H1 (cell line): ENCODE results near the gene THRB. TPM values are rescaled to one million over a fixed set of nuclear protein-coding genes. Genes with fewer than 3 reads are reported as not detected.

Experiments
- CTCF ChIA-PET: fragments of 300-600 bp; sonication (Branson Sonifier 250); formaldehyde crosslinking; loops from one replicate; lab custom pipeline; 2021; ENCODE audit not compliant: partially characterized antibody; lab: Charles Lee
- POLR2A ChIA-PET: fragments of 300-600 bp; sonication (Branson Sonifier 250); formaldehyde crosslinking; loops from one replicate; lab custom pipeline; 2021; ENCODE audit warnings: inconsistent platforms; ENCODE audit not compliant: partially characterized antibody; lab: Charles Lee
- DNase-seq, 2 experiments: peaks; one replicate each; pipeline versions ENCODE4 v3.0.0 to v3.0.0-alpha.2; 2010 to 2022; ENCODE audit warnings: low spot score in 2 of 2, low read depth in 1 of 2, mixed read lengths in 1 of 2
- FAIRE-seq: peaks from 2 replicates; lab custom pipeline; 2011; peaks lifted over from hg19 to GRCh38; lab: Jason Lieb, UNC
- H2AFZ ChIP-seq: 2 replicates; pipeline ENCODE4 v1.8.1; 2012; ENCODE audit warnings: low read length, inconsistent platforms
- H2AK5ac ChIP-seq: 2 replicates; pipeline ENCODE4 v1.6.1; 2013; ENCODE audit warnings: low read depth, low read length
- H2BK120ac ChIP-seq: replicated peaks from 2 replicates; pipeline ENCODE3; 2013; ENCODE audit warnings: low read depth, low read length, inconsistent platforms
- H2BK12ac ChIP-seq: 2 replicates; pipeline ENCODE4 v1.6.1; 2013; ENCODE audit warnings: low read depth, low read length
- H2BK15ac ChIP-seq: 2 replicates; pipeline ENCODE4 v1.6.1; 2013; ENCODE audit warnings: low read length
- H2BK20ac ChIP-seq: 2 replicates; pipeline ENCODE4 v1.6.1; 2013; ENCODE audit warnings: low read length
- H2BK5ac ChIP-seq: 2 replicates; pipeline ENCODE4 v1.6.1; 2013; ENCODE audit warnings: low read depth, low read length
- H3K14ac ChIP-seq: 2 replicates; pipeline ENCODE4 v1.6.1; 2013; ENCODE audit warnings: inconsistent platforms; ENCODE audit not compliant: insufficient read length
- H3K18ac ChIP-seq: 2 replicates; pipeline ENCODE4 v1.6.1; 2013; ENCODE audit warnings: low read length; ENCODE audit errors: extremely low read depth
- H3K23ac ChIP-seq: 2 replicates; pipeline ENCODE4 v1.6.1; 2013; ENCODE audit warnings: inconsistent platforms; ENCODE audit not compliant: insufficient read length
- H3K23me2 ChIP-seq: 2 replicates; pipeline ENCODE4 v1.6.1; 2013; ENCODE audit warnings: low read depth, low read length
- H3K27ac ChIP-seq: 2 replicates; pipeline ENCODE4 v1.6.1; 2011; ENCODE audit warnings: low read depth, low read length, inconsistent platforms
- H3K27me3 ChIP-seq, 4 experiments: replicated peaks in 1 of 4; 1 replicate in 1 of 4; 2 replicates in 3 of 4; pipeline versions ENCODE4 v1.6.1 to v1.8.1; 2011 to 2013; ENCODE audit warnings: low read length in 3 of 4, mild to moderate bottlenecking in 3 of 4, inconsistent platforms in 2 of 4, mixed read lengths in 2 of 4, moderate library complexity in 1 of 4; ENCODE audit not compliant: control insufficient read depth in 3 of 4, insufficient read depth in 3 of 4; ENCODE audit errors: extremely low read depth in 1 of 4
- H3K36me3 ChIP-seq, 4 experiments: 2 replicates each; pipeline versions ENCODE4 v1.6.1 to v1.8.1; 2011 to 2013; ENCODE audit warnings: mild to moderate bottlenecking in 4 of 4, low read length in 3 of 4, moderate library complexity in 2 of 4, control low read depth in 1 of 4, inconsistent platforms in 1 of 4; ENCODE audit not compliant: insufficient read depth in 4 of 4, control insufficient read depth in 2 of 4
- H3K4ac ChIP-seq: replicated peaks from 2 replicates; pipeline ENCODE3; 2013; ENCODE audit warnings: low read length, low read depth, mixed read lengths, inconsistent platforms; ENCODE audit not compliant: insufficient read length
- H3K4me1 ChIP-seq, 4 experiments: replicated peaks in 1 of 4; 1 replicate in 1 of 4; 2 replicates in 3 of 4; pipeline versions ENCODE4 v1.6.1 to v1.8.1; 2011 to 2013; ENCODE audit warnings: low read length in 3 of 4, inconsistent platforms in 2 of 4, mixed read lengths in 1 of 4; ENCODE audit not compliant: insufficient read depth in 4 of 4, control insufficient read depth in 3 of 4
- H3K4me2 ChIP-seq, 2 experiments: 2 replicates each; pipeline versions ENCODE4 v1.6.1 to v1.8.1; 2011 to 2013; ENCODE audit warnings: low read depth in 2 of 2, low read length in 2 of 2, control low read depth in 1 of 2, inconsistent platforms in 1 of 2, mild to moderate bottlenecking in 1 of 2; ENCODE audit not compliant: insufficient read depth in 1 of 2
- H3K4me3 ChIP-seq, 4 experiments: fragments of 200-600, 300-600 bp in 1 of 4; sonication (generic), shearing (Covaris generic), sonication (Bioruptor Twin) in 1 of 4; 2 replicates each; pipeline versions ENCODE4 v1.5.1 to v1.8.1; 2011 to 2016; ENCODE audit warnings: low read length in 4 of 4, low read depth in 3 of 4, control low read depth in 2 of 4, inconsistent platforms in 2 of 4, mild to moderate bottlenecking in 2 of 4, mixed read lengths in 1 of 4, moderate library complexity in 1 of 4; ENCODE audit not compliant: insufficient read depth in 2 of 4; ENCODE audit errors: extremely low read depth in 1 of 4
- H3K56ac ChIP-seq: replicated peaks from 2 replicates; pipeline ENCODE3; 2013; ENCODE audit warnings: low read depth, mild to moderate bottlenecking, mixed read lengths, low read length, inconsistent platforms; ENCODE audit not compliant: insufficient read length
- H3K79me1 ChIP-seq: 2 replicates; pipeline ENCODE4 v1.6.1; 2013; ENCODE audit warnings: low read depth, low read length, control low read depth
- H3K79me2 ChIP-seq, 2 experiments: 2 replicates each; pipeline versions ENCODE4 v1.6.1 to v1.8.1; 2012 to 2013; ENCODE audit warnings: low read length in 2 of 2, mild to moderate bottlenecking in 2 of 2, inconsistent platforms in 1 of 2; ENCODE audit not compliant: insufficient read depth in 2 of 2, control insufficient read depth in 1 of 2
- H3K9ac ChIP-seq, 4 experiments: replicated peaks in 1 of 4; 1 replicate in 1 of 4; 2 replicates in 3 of 4; pipeline versions ENCODE4 v1.6.1 to v1.8.1; 2011 to 2013; ENCODE audit warnings: low read depth in 3 of 4, low read length in 3 of 4, control low read depth in 2 of 4, mild to moderate bottlenecking in 2 of 4, moderate library complexity in 2 of 4, inconsistent platforms in 1 of 4; ENCODE audit errors: extremely low read depth in 1 of 4
- H3K9me3 ChIP-seq, 2 experiments: 2 replicates each; pipeline versions ENCODE4 v1.6.1 to v1.8.1; 2012 to 2013; ENCODE audit warnings: mild to moderate bottlenecking in 2 of 2, moderate library complexity in 2 of 2, control low read depth in 1 of 2, inconsistent platforms in 1 of 2, low read depth in 1 of 2, low read length in 1 of 2, mixed read lengths in 1 of 2; ENCODE audit not compliant: insufficient read depth in 2 of 2
- H4K20me1 ChIP-seq, 2 experiments: replicated peaks in 1 of 2; 2 replicates each; pipeline versions ENCODE3 to v1.8.1; 2011 to 2013; ENCODE audit warnings: inconsistent platforms in 2 of 2, low read length in 2 of 2, mild to moderate bottlenecking in 1 of 2; ENCODE audit not compliant: insufficient read depth in 2 of 2, control insufficient read depth in 1 of 2
- H4K5ac ChIP-seq: 2 replicates; pipeline ENCODE4 v1.6.1; 2013; ENCODE audit warnings: low read length, low read depth, mixed read lengths, inconsistent platforms; ENCODE audit not compliant: insufficient read length
- H4K8ac ChIP-seq: 2 replicates; pipeline ENCODE4 v1.8.0; 2013; ENCODE audit warnings: mild to moderate bottlenecking, moderate library complexity, low read length, inconsistent platforms; ENCODE audit not compliant: insufficient read depth; ENCODE audit errors: extremely low read depth
- H4K91ac ChIP-seq: replicated peaks from 2 replicates; pipeline ENCODE3; 2013; ENCODE audit warnings: low read length, mixed read lengths, inconsistent platforms; ENCODE audit not compliant: insufficient read length
- ATF3 ChIP-seq: IDR thresholded peaks from 2 replicates; pipeline ENCODE4 v1.6.1; 2011; ENCODE audit warnings: low read depth, mild to moderate bottlenecking, low read length; ENCODE audit not compliant: insufficient read depth
- CEBPB ChIP-seq: IDR thresholded peaks from 2 replicates; pipeline ENCODE4 v1.6.1; 2012; ENCODE audit warnings: low read depth, low read length
- CHD2 ChIP-seq: IDR thresholded peaks from 2 replicates; pipeline ENCODE4 v1.6.1; 2012; ENCODE audit warnings: low read length, improper control_type of control experiment
- CREB1 ChIP-seq: IDR thresholded peaks from 2 replicates; pipeline ENCODE4 v1.6.1; 2012; ENCODE audit warnings: inconsistent platforms
- EZH2 ChIP-seq: fragments of 200-600 bp; sonication (generic); IDR thresholded peaks from 2 replicates; pipeline ENCODE4 v1.7.1; 2012; ENCODE audit warnings: low read depth, mild to moderate bottlenecking, moderate library complexity, low read length, inconsistent platforms; ENCODE audit not compliant: severe bottlenecking
- JUN ChIP-seq: IDR thresholded peaks from 2 replicates; pipeline ENCODE4 v1.6.1; 2011; ENCODE audit warnings: low read depth, mild to moderate bottlenecking, improper control_type of control experiment, low read length
- POLR2A ChIP-seq, 2 experiments: IDR thresholded peaks; 1 replicate in 1 of 2; 2 replicates in 1 of 2; pipeline ENCODE4 v1.6.1; 2011; ENCODE audit warnings: low read depth in 2 of 2, low read length in 2 of 2, mild to moderate bottlenecking in 2 of 2; ENCODE audit errors: control extremely low read depth in 1 of 2
- RFX5 ChIP-seq: IDR thresholded peaks from 2 replicates; pipeline ENCODE4 v1.6.1; 2011; ENCODE audit warnings: low read depth, low read length, improper control_type of control experiment, borderline replicate concordance
- RXRA ChIP-seq: IDR thresholded peaks from 2 replicates; pipeline ENCODE4 v1.6.1; 2011; ENCODE audit warnings: low read depth, mild to moderate bottlenecking, low read length, moderate library complexity; ENCODE audit not compliant: insufficient read depth
- SAP30 ChIP-seq: fragments of 300-600 bp; sonication (generic); IDR thresholded peaks from 2 replicates; pipeline ENCODE4 v1.7.1; 2012; ENCODE audit warnings: low read length, moderate library complexity, mild to moderate bottlenecking, inconsistent platforms; ENCODE audit not compliant: insufficient read depth, insufficient replicate concordance
- SIRT6 ChIP-seq: IDR thresholded peaks from one replicate; pipeline ENCODE4 v1.7.1; 2012; ENCODE audit warnings: low read length, inconsistent platforms
- SP1 ChIP-seq: IDR thresholded peaks from 2 replicates; pipeline ENCODE4 v1.6.1; 2011; ENCODE audit warnings: low read depth, low read length
- SP2 ChIP-seq: IDR thresholded peaks from 2 replicates; pipeline ENCODE4 v1.6.1; 2012; ENCODE audit warnings: mild to moderate bottlenecking, low read length, inconsistent platforms
- SP4 ChIP-seq: IDR thresholded peaks from 2 replicates; pipeline ENCODE4 v1.6.1; 2012; ENCODE audit warnings: low read length, inconsistent platforms
- TCF12 ChIP-seq: IDR thresholded peaks from 2 replicates; pipeline ENCODE4 v1.6.1; 2011; ENCODE audit warnings: low read depth, mild to moderate bottlenecking, low read length
- YY1 ChIP-seq: IDR thresholded peaks from 2 replicates; pipeline ENCODE4 v1.6.1; 2011; ENCODE audit warnings: low read depth, mild to moderate bottlenecking, low read length
- WGBS, 2 experiments: shearing (Covaris generic) in 1 of 2; methylation state at CpG; one replicate each; pipeline versions ENCODE4 v1.1.6 to v1.1.7; 2013 to 2015; ENCODE audit warnings: low lambda C conversion rate in 2 of 2, mixed read lengths in 2 of 2, inconsistent platforms in 1 of 2, low coverage in 1 of 2, missing lambda C conversion rate in 1 of 2; ENCODE audit not compliant: insufficient replicate concordance in 2 of 2, insufficient coverage in 1 of 2, insufficient read length in 1 of 2; ENCODE audit errors: extremely low coverage in 1 of 2, missing lambda C conversion rate in 1 of 2; 5-methylcytosine and 5-hydroxymethylcytosine counted together
- polyA plus RNA-seq, 7 experiments: library from polyadenylated mRNA; depleted of rRNA in 3 of 7; stranded (reverse) in 5 of 7; unstranded in 2 of 7; fragments of >200 nt in 5 of 7; fragments of 200-250 nt in 2 of 7; gene quantifications; 1 replicate in 5 of 7; 2 replicates in 1 of 7; 4 replicates in 1 of 7; pipeline versions ENCODE4 v1.2.1 to v1.2.3, GENCODE V29; 2011 to 2013; ENCODE audit warnings: missing spikeins in 2 of 7, mixed read lengths in 2 of 7
- total RNA-seq: library from RNA; stranded (reverse); fragmentation: NEBNext Ultra II Directional; extraction: Animal tissue kit (Norgen Biotek cat#: 25700); gene quantifications from 2 replicates; pipeline ENCODE4 v1.2.1, GENCODE V29; 2021

The THRB gene
- total and polyA plus RNA-seq, 2 of the 8 experiments (the other 6 are each of a cell fraction or from before 2014, with no cell fraction given): 0.98 to 3.9 TPM

GRCh38 chr3:24405057-24405456 lies 89.6 kb downstream of the THRB start:
- no peak overlapping the region for H2BK120ac ChIP-seq
- H3K79me1 ChIP-seq: no peaks in the 10 kb centered on the region
- H3K4me3 ChIP-seq: no peak overlapping the region
- no peak overlapping the region for H2BK20ac ChIP-seq
- no peak overlapping the region for H3K4me2 ChIP-seq
- H2AFZ ChIP-seq: no peak overlapping the region
- no peak overlapping the region for H4K91ac ChIP-seq
- DNase-seq: no peak
- POLR2A ChIA-PET: no interaction called here
- H3K36me3 ChIP-seq: no peaks in the 10 kb centered on the region
- no peak overlapping the region for H3K56ac ChIP-seq
- no peak overlapping the region for H2BK12ac ChIP-seq
- no peak overlapping the region for H2BK15ac ChIP-seq
- H3K4me1 ChIP-seq: no peaks in the 10 kb centered on the region
- no peaks in the 10 kb centered on the region for H3K9me3 ChIP-seq
- no peak overlapping the region for H3K18ac ChIP-seq
- H2AK5ac ChIP-seq: no peak overlapping the region
- H3K27me3 ChIP-seq: no peaks in the 10 kb centered on the region
- CTCF ChIA-PET: no interaction called here
- H2BK5ac ChIP-seq: no peak overlapping the region
- no peaks in the 10 kb centered on the region for H3K79me2 ChIP-seq
- H3K9ac ChIP-seq: no peak overlapping the region
- H3K27ac ChIP-seq: no peak overlapping the region
- H4K8ac ChIP-seq: no peak overlapping the region
- H3K4ac ChIP-seq: no peak overlapping the region
- FAIRE-seq: no peak
- H4K5ac ChIP-seq: no peak overlapping the region
- H4K20me1 ChIP-seq: no peaks in the 10 kb centered on the region
- 93% methylated on average over 4 of the region's 4 CpGs; no CpG with 5 or more reads in 1 of the 2 experiments for WGBS, 2 experiments
- no peak overlapping the region for H3K14ac ChIP-seq
- H3K23ac ChIP-seq: no peak overlapping the region
- H3K23me2 ChIP-seq: no peaks in the 10 kb centered on the region
- TF ChIP-seq EZH2 (no peak), SP1 (no peak), CREB1 (no peak), RXRA (no peak), RFX5 (no peak), CEBPB (no peak), TCF12 (no peak), YY1 (no peak), JUN (no peak), SP4 (no peak), SIRT6 (no peak), ATF3 (no peak), CHD2 (no peak), SP2 (no peak), POLR2A (IDR thresholded peaks at IDR 0.05; ENCODE audit: control extremely low read depth in 1 of 2, low read depth in 2 of 2, low read length in 2 of 2) (no peak), SAP30 (no peak)
